MM.1S (cell line): ENCODE data around the gene LARGE1.

Experiments used
- EZH2phosphoT487 ChIP-seq: fragments of 300-600 bp; sonication (generic); IDR thresholded peaks from 2 replicates; pipeline ENCODE4 v1.6.1; 2018; ENCODE audit warnings: antibody characterized with exemption, low read length
- TF ChIP-seq, protein P1 (sequence below): fragments of 300-600 bp; sonication (generic); IDR thresholded peaks from 2 replicates; pipeline ENCODE4 v1.5.1; 2016; ENCODE audit warnings: antibody characterized with exemption, low read length, mixed read lengths

DNA sequence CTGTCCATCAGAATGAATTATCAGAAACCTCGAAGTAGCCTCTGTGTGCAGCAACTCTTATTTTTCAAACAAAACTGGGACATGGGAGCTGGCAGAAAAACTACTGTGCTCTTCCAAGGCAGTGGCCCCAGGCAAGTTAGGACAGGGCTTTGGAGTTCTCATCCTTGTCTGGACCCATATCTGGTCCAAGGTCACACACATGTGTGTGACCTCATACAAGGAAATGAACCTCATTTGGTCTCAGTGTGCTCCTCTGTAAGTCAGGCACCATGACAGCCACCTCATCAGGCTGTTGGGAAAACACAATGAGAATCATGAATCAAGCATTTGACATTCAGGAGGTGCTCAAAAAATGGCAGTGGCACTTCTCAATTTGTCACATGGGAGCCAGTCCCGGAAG lies 25.8 kb downstream of the LARGE1 start:
- TF ChIP-seq, protein P1, sequence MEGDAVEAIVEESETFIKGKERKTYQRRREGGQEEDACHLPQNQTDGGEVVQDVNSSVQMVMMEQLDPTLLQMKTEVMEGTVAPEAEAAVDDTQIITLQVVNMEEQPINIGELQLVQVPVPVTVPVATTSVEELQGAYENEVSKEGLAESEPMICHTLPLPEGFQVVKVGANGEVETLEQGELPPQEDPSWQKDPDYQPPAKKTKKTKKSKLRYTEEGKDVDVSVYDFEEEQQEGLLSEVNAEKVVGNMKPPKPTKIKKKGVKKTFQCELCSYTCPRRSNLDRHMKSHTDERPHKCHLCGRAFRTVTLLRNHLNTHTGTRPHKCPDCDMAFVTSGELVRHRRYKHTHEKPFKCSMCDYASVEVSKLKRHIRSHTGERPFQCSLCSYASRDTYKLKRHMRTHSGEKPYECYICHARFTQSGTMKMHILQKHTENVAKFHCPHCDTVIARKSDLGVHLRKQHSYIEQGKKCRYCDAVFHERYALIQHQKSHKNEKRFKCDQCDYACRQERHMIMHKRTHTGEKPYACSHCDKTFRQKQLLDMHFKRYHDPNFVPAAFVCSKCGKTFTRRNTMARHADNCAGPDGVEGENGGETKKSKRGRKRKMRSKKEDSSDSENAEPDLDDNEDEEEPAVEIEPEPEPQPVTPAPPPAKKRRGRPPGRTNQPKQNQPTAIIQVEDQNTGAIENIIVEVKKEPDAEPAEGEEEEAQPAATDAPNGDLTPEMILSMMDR = no peak
- no peak for TF ChIP-seq EZH2phosphoT487
